Measurements from ENCODE around the gene LAMA2. TPM values are rescaled to one million over a fixed set of nuclear protein-coding genes. Genes with fewer than 3 reads are reported as not detected.

Gene LAMA2
- total and polyA plus RNA-seq, 2 donors (not counting 3 experiments of a cell fraction or from before 2014, with no cell fraction given), result 0.51 to 0.75 TPM

DNA sequence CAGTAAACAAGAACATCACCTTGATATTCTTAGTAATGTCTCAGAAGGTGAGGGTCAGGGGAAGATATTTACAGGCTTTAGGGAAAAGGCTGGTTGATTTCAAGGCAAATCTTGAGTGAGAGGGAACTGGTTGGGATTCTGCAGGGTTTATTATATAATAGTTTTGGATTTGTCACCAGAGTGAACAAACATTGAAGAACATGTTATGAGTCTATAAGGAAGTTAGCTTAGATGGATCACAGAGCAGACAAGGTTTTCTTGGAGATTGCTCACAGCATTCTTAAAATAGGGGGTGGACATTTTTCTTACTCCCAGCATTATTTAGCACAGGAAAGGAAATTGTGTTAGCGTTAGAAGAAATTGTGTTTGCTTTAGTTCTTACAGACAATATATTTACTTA, 324.9 kb downstream of the LAMA2 start:
- Histone ChIP-seq H2AFZ (ENCODE audit: low read depth, low read length) (no peak overlapping the region), H3K9ac (replicated peaks; ENCODE audit: extremely low read depth, insufficient read depth, low read length) (no peak overlapping the region), H3K4me3 (replicated peaks in 1 of 3; ENCODE audit: insufficient read depth in 1 of 3, low read depth in 1 of 3, low read length in 3 of 3) (no peak overlapping the region), H3K9me3 (replicated peaks; ENCODE audit: control insufficient read depth, insufficient read depth, low read length) (no peaks in the 10 kb centered on the region), H3K27me3 (ENCODE audit: control insufficient read depth in 2 of 2, insufficient read depth in 2 of 2, low read length in 2 of 2) (peaks cover 0 to 7% of the 10 kb centered on the region in 2 experiments), H4K20me1 (replicated peaks; ENCODE audit: control insufficient read depth, extremely low read depth, insufficient read depth, low read length) (no peaks in the 10 kb centered on the region), H3K4me2 (ENCODE audit: insufficient read depth, low read length) (no peak overlapping the region), H3K9me1 (replicated peaks; ENCODE audit: control insufficient read depth, extremely low read depth, insufficient read depth, low read length) (no peaks in the 10 kb centered on the region), H3K4me1 (ENCODE audit: control insufficient read depth, extremely low read depth, insufficient read depth, low read length) (no peaks in the 10 kb centered on the region), H3K36me3 (ENCODE audit: control insufficient read depth in 2 of 2, extremely low read depth in 1 of 2, insufficient read depth in 2 of 2, low read length in 2 of 2) (no peaks in the 10 kb centered on the region), H3K27ac (ENCODE audit: insufficient read depth, low read depth, low read length) (no peak overlapping the region), H3K79me2 (ENCODE audit: control insufficient read depth, insufficient read depth, low read length) (no peaks in the 10 kb centered on the region)
- dilution Hi-C loops (cut with MboI; ENCODE audit: extremely low pct_ligation_motif_present, low sequenced_read_pairs) (no loop called here), intact Hi-C loops (cut with micrococcal nuclease) (no loop called here)
- FAIRE-seq (no peak), DNase-seq (ENCODE audit: low read depth, low spot score) (no peak)
- no peak for TF ChIP-seq CTCF (IDR thresholded peaks at IDR 0.05; ENCODE audit: extremely low read depth in 1 of 2, insufficient read depth in 1 of 2, low read depth in 1 of 2, low read length in 2 of 2)
- CTCF ChIA-PET, result no interaction called here
- POLR2A ChIA-PET, result no interaction called here
- no TSS peak for BruUV-seq (replicated peaks)

DNA sequence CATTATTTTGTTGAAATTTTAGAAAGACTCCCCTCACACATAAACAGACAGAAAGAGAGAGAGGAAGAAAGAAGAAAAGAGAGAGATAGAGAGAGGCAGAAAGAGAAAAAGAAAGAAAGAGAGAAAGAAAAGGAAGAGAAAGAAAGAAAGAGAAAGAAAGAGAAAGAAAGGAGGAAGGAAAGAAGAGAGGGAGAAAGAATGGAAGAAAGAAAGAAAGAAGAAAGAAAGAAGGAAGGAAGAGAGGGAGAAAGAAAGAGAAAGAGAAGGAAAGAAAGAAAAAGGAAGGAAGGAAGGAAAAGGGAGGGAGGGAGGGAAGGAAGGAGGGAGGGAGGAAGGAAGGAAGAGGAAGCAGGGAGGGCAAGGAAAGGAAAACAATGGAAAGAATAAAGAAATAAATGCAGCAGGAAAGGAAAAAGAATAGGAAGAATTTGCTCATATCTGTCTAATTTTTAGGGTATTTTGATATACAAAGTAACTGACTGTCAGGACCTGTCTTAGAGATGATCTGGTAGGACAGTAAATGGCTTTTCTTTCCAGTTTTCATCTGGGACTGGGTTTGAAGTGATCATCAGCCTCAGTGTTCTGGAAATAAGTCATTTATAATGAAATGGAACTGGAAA, 325.6 kb downstream of the LAMA2 start:
- BruUV-seq (replicated peaks), result no TSS peak
- H3K36me3 ChIP-seq (ENCODE audit: control insufficient read depth in 2 of 2, extremely low read depth in 1 of 2, insufficient read depth in 2 of 2, low read length in 2 of 2), result no peaks in the 10 kb centered on the region
- ChIA-PET POLR2A (no interaction called here), CTCF (interaction anchor here (0.7 kb wide), 1 partner anchor 9 kb away, joined by 3 read pairs; no protein-coding TSS in a partner anchor)
- no peaks in the 10 kb centered on the region for H3K79me2 ChIP-seq (ENCODE audit: control insufficient read depth, insufficient read depth, low read length)
- H3K9ac ChIP-seq (replicated peaks; ENCODE audit: extremely low read depth, insufficient read depth, low read length), result no peak overlapping the region
- H3K9me3 ChIP-seq (replicated peaks; ENCODE audit: control insufficient read depth, insufficient read depth, low read length), result no peaks in the 10 kb centered on the region
- DNase-seq (ENCODE audit: low read depth, low spot score) (no peak), FAIRE-seq (no peak)
- no peak overlapping the region for H3K27ac ChIP-seq (ENCODE audit: insufficient read depth, low read depth, low read length)
- no peak overlapping the region for H3K4me3 ChIP-seq (replicated peaks in 1 of 3; ENCODE audit: insufficient read depth in 1 of 3, low read depth in 1 of 3, low read length in 3 of 3)
- TF ChIP-seq EZH2 (IDR thresholded peaks at IDR 0.05; ENCODE audit: borderline replicate concordance, low read depth, low read length, severe bottlenecking) (no peak), GATA2 (IDR thresholded peaks at IDR 0.05; ENCODE audit: insufficient read depth, insufficient read length, low read depth, low read length) (no peak), MYC (IDR thresholded peaks at IDR 0.05; ENCODE audit: low read depth, low read length) (no peak), POLR2A (IDR thresholded peaks at IDR 0.05; ENCODE audit: low read depth, low read length) (no peak), POLR2AphosphoS5 (IDR thresholded peaks at IDR 0.05; ENCODE audit: insufficient read depth, low read depth, low read length) (no peak), FOS (IDR thresholded peaks at IDR 0.05; ENCODE audit: borderline replicate concordance, insufficient read depth, low read length) (no peak), JUN (IDR thresholded peaks at IDR 0.05; ENCODE audit: borderline replicate concordance, insufficient read depth, insufficient read length, low read depth) (no peak), CTCF (IDR thresholded peaks at IDR 0.05; ENCODE audit: extremely low read depth in 1 of 2, insufficient read depth in 1 of 2, low read depth in 1 of 2, low read length in 2 of 2) (no peak)
- TF ChIP-seq, protein P1, sequence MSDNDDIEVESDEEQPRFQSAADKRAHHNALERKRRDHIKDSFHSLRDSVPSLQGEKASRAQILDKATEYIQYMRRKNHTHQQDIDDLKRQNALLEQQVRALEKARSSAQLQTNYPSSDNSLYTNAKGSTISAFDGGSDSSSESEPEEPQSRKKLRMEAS (IDR thresholded peaks at IDR 0.05; ENCODE audit: insufficient read depth, insufficient read length), result no peak
- H3K9me1 ChIP-seq (replicated peaks; ENCODE audit: control insufficient read depth, extremely low read depth, insufficient read depth, low read length), result no peaks in the 10 kb centered on the region
- peaks cover 0 to 7% of the 10 kb centered on the region in 2 experiments for H3K27me3 ChIP-seq (ENCODE audit: control insufficient read depth in 2 of 2, insufficient read depth in 2 of 2, low read length in 2 of 2)
- dilution Hi-C loops (cut with MboI; ENCODE audit: extremely low pct_ligation_motif_present, low sequenced_read_pairs) (no loop called here), intact Hi-C loops (cut with micrococcal nuclease) (no loop called here)
- no peak overlapping the region for H3K4me2 ChIP-seq (ENCODE audit: insufficient read depth, low read length)
- H4K20me1 ChIP-seq (replicated peaks; ENCODE audit: control insufficient read depth, extremely low read depth, insufficient read depth, low read length), result no peaks in the 10 kb centered on the region
- no peaks in the 10 kb centered on the region for H3K4me1 ChIP-seq (ENCODE audit: control insufficient read depth, extremely low read depth, insufficient read depth, low read length)
- H2AFZ ChIP-seq (ENCODE audit: low read depth, low read length), result no peak overlapping the region

Measured in endothelial cell of umbilical vein (primary cell).